Chondrocyte (in vitro differentiated cells): ENCODE measurements around the gene NDUFAB1. TPM values are rescaled to one million over a fixed set of nuclear protein-coding genes. Genes with fewer than 3 reads are reported as not detected.

Experiments
- DNase-seq: peaks from one replicate; pipeline ENCODE4 v3.0.0; 2021; ENCODE audit warnings: mixed read lengths, low spot score
- H3K27ac Mint-ChIP-seq: one replicate; pipeline ENCODE4 v1.8.0; 2021; ENCODE audit warnings: mild to moderate bottlenecking, moderate library complexity, mixed read lengths; ENCODE audit not compliant: unreplicated experiment
- H3K27me3 Mint-ChIP-seq: 2 replicates; pipeline ENCODE4 v1.8.0; 2021; ENCODE audit warnings: low read depth, mixed read lengths
- H3K36me3 Mint-ChIP-seq: 2 replicates; pipeline ENCODE4 v1.8.0; 2021; ENCODE audit warnings: low read depth, mixed read lengths
- H3K4me1 Mint-ChIP-seq: 2 replicates; pipeline ENCODE4 v1.8.0; 2021; ENCODE audit warnings: low read depth, mild to moderate bottlenecking, mixed read lengths
- H3K4me3 Mint-ChIP-seq: one replicate; pipeline ENCODE4 v1.8.0; 2021; ENCODE audit warnings: mild to moderate bottlenecking, moderate library complexity, mixed read lengths; ENCODE audit not compliant: unreplicated experiment
- H3K9me3 Mint-ChIP-seq: 2 replicates; pipeline ENCODE4 v1.8.0; 2021; ENCODE audit warnings: low read depth, mixed read lengths
- CTCF ChIP-seq: fragments of 200-600 bp; sonication (generic); IDR thresholded peaks from 2 replicates; pipeline ENCODE4 v1.5.0; 2021; ENCODE audit warnings: antibody characterized with exemption, mild to moderate bottlenecking, moderate library complexity
- total RNA-seq: library from RNA; stranded (reverse); gene quantifications from 3 replicates; pipeline ENCODE4 v1.2.1, GENCODE V29; 2021

Gene NDUFAB1
- total RNA-seq, 1 donor from 2014 or later, result 62.5 TPM

- no peak for DNase-seq
- no peaks in the 10 kb centered on the region for H3K27me3 Mint-ChIP-seq
- H3K36me3 Mint-ChIP-seq, result peaks cover 12% of the 10 kb centered on the region
- no peaks in the 10 kb centered on the region for H3K9me3 Mint-ChIP-seq
- no peak for TF ChIP-seq CTCF
- H3K27ac Mint-ChIP-seq, result no peak overlapping the region
- peaks cover 8% of the 10 kb centered on the region for H3K4me1 Mint-ChIP-seq
- no peak overlapping the region for H3K4me3 Mint-ChIP-seq
Observed at GRCh38 chr16:23609929-23610328, 13.8 kb upstream of the NDUFAB1 start.

GRCh38 chr16:23608194-23608593 is 12.1 kb upstream of the NDUFAB1 start:
- Mint-ChIP-seq H3K27me3 (no peaks in the 10 kb centered on the region), H3K27ac (peak overlapping the region; percentile 65), H3K4me1 (peaks cover 8% of the 10 kb centered on the region), H3K4me3 (no peak overlapping the region), H3K36me3 (peaks cover 14% of the 10 kb centered on the region), H3K9me3 (no peaks in the 10 kb centered on the region)
- TF ChIP-seq CTCF, result no peak
- no peak for DNase-seq

- H3K4me1 Mint-ChIP-seq, result peaks cover 8% of the 10 kb centered on the region
- DNase-seq, result no peak
- no peak for TF ChIP-seq CTCF
- no peaks in the 10 kb centered on the region for H3K9me3 Mint-ChIP-seq
- no peak overlapping the region for H3K27ac Mint-ChIP-seq
- H3K36me3 Mint-ChIP-seq, result peaks cover 14% of the 10 kb centered on the region
- no peaks in the 10 kb centered on the region for H3K27me3 Mint-ChIP-seq
- no peak overlapping the region for H3K4me3 Mint-ChIP-seq
Observed at GRCh38 chr16:23607726-23608125, 11.6 kb upstream of the NDUFAB1 start.

GRCh38 chr16:23597003-23597756 is 1.1 kb upstream of the NDUFAB1 start:
- Mint-ChIP-seq H3K27ac (peak overlapping the region; percentile 15), H3K36me3 (peaks cover 11% of the 10 kb centered on the region), H3K4me3 (no peak overlapping the region)

More at GRCh38 chr16:23597003-23597756, 1.1 kb upstream of the NDUFAB1 start:
- no peak for DNase-seq
- Mint-ChIP-seq H3K4me1 (peaks cover 13% of the 10 kb centered on the region), H3K9me3 (no peaks in the 10 kb centered on the region), H3K27me3 (no peaks in the 10 kb centered on the region)
- TF ChIP-seq CTCF, result no peak
